B cell (primary cell): ENCODE results near the gene MRPL33. TPM values are rescaled to one million over a fixed set of nuclear protein-coding genes. Genes with fewer than 3 reads are reported as not detected.

Source experiments
- ATAC-seq: fragments of 200-7000 bp; cut with Tn5 transposase; one replicate; pipeline ENCODE4 v1.10.0; 2021; ENCODE audit warnings: low read depth, mild to moderate bottlenecking, moderate number of reproducible peaks, moderate library complexity
- CTCF ChIA-PET: fragments of 350-600 bp; sonication (Branson Sonifier 250); formaldehyde crosslinking; loops from one replicate; lab custom pipeline; 2021; ENCODE audit warnings: antibody characterized with exemption, inconsistent platforms; lab: Charles Lee
- POLR2A ChIA-PET: fragments of 350-600 bp; sonication (Branson Sonifier 250); formaldehyde crosslinking; loops from one replicate; lab custom pipeline; 2021; ENCODE audit warnings: antibody characterized with exemption; lab: Charles Lee
- DNase-seq: peaks from one replicate; pipeline ENCODE4 v3.0.0; 2013
- H2AFZ ChIP-seq: 2 replicates; pipeline ENCODE4 v1.6.1; 2012; ENCODE audit warnings: mild to moderate bottlenecking, low read depth, low read length; ENCODE audit not compliant: insufficient read depth, poor library complexity, severe bottlenecking
- H3K27ac ChIP-seq, 2 donors: 1 replicate in 1 of 2; 2 replicates in 1 of 2; pipeline ENCODE4 v1.5.1; 2012 to 2013; ENCODE audit warnings: low read length in 2 of 2, mild to moderate bottlenecking in 2 of 2, moderate library complexity in 1 of 2
- H3K27me3 ChIP-seq, 4 experiments: fragments of 200-600 bp in 1 of 4; sonication (generic) in 1 of 4; replicated peaks in 1 of 4; 1 replicate in 2 of 4; 2 replicates in 2 of 4; pipeline versions ENCODE4 v1.6.1 to v1.7.0; 2013 to 2016; ENCODE audit warnings: low read length in 3 of 4, mild to moderate bottlenecking in 2 of 4, mixed read lengths in 1 of 4, moderate library complexity in 1 of 4; ENCODE audit not compliant: insufficient read depth in 4 of 4, control insufficient read depth in 3 of 4; ENCODE audit errors: control extremely low read depth in 1 of 4
- H3K36me3 ChIP-seq, 2 experiments: replicated peaks in 1 of 2; 1 replicate in 1 of 2; 2 replicates in 1 of 2; pipeline versions ENCODE4 v1.6.1 to v1.7.1; 2013; ENCODE audit warnings: low read length in 1 of 2; ENCODE audit not compliant: insufficient read depth in 2 of 2, control insufficient read depth in 1 of 2; ENCODE audit errors: control extremely low read depth in 1 of 2, extremely low read depth in 1 of 2
- H3K4me1 ChIP-seq, 2 donors: fragments of 200-600 bp in 1 of 2; sonication (generic) in 1 of 2; 1 replicate in 1 of 2; 2 replicates in 1 of 2; pipeline versions ENCODE4 v1.5.1 to v1.6.1; 2013 to 2017; ENCODE audit warnings: low read length in 2 of 2; ENCODE audit not compliant: control insufficient read depth in 2 of 2, insufficient read depth in 2 of 2
- H3K4me2 ChIP-seq: replicated peaks from 2 replicates; pipeline ENCODE3; 2012; ENCODE audit warnings: mild to moderate bottlenecking, low read depth, low read length; ENCODE audit not compliant: poor library complexity, severe bottlenecking
- H3K4me3 ChIP-seq, 5 experiments: fragments of 200-600 bp in 1 of 5; sonication (generic) in 1 of 5; 1 replicate in 3 of 5; 2 replicates in 2 of 5; pipeline versions ENCODE4 v1.5.1 to v1.7.0; 2011 to 2016; ENCODE audit warnings: low read length in 4 of 5, mild to moderate bottlenecking in 4 of 5, low read depth in 2 of 5, control low read depth in 1 of 5, moderate library complexity in 1 of 5; ENCODE audit not compliant: insufficient read depth in 1 of 5; ENCODE audit errors: control extremely low read depth in 1 of 5, extremely low read depth in 1 of 5
- H3K79me2 ChIP-seq: fragments of 200-600 bp; sonication (generic); one replicate; pipeline ENCODE4 v1.6.0; 2016; ENCODE audit warnings: low read length; ENCODE audit not compliant: control insufficient read depth, insufficient read depth
- H3K9ac ChIP-seq: fragments of 200-600 bp; sonication (generic); 2 replicates; pipeline ENCODE4 v1.6.1; 2017; ENCODE audit warnings: mild to moderate bottlenecking, low read length, moderate library complexity
- H3K9me3 ChIP-seq, 3 donors: one replicate each; pipeline versions ENCODE4 v1.6.1 to v1.7.1; 2013; ENCODE audit warnings: low read length in 2 of 3; ENCODE audit not compliant: control insufficient read depth in 2 of 3, insufficient read depth in 1 of 3; ENCODE audit errors: control extremely low read depth in 1 of 3
- H4K20me1 ChIP-seq: 2 replicates; pipeline ENCODE4 v1.6.0; 2012; ENCODE audit warnings: mild to moderate bottlenecking, low read length; ENCODE audit not compliant: insufficient read depth, control insufficient read depth, poor library complexity, severe bottlenecking
- H3K27ac Mint-ChIP-seq: one replicate; pipeline ENCODE4 v1.8.0; 2021; ENCODE audit warnings: mixed read lengths
- H3K27me3 Mint-ChIP-seq: one replicate; pipeline ENCODE4 v1.8.0; 2021; ENCODE audit warnings: mixed read lengths
- H3K4me1 Mint-ChIP-seq: one replicate; pipeline ENCODE4 v1.8.0; 2021; ENCODE audit warnings: mixed read lengths
- H3K4me3 Mint-ChIP-seq: one replicate; pipeline ENCODE4 v1.8.0; 2021; ENCODE audit warnings: mixed read lengths
- H3K9me3 Mint-ChIP-seq: one replicate; pipeline ENCODE4 v1.8.0; 2022; ENCODE audit warnings: mixed read lengths; ENCODE audit not compliant: insufficient read depth
- EZH2 ChIP-seq: IDR thresholded peaks from 2 replicates; pipeline ENCODE4 v1.6.1; 2012; ENCODE audit warnings: borderline replicate concordance, low read depth, mild to moderate bottlenecking, moderate library complexity, low read length; ENCODE audit not compliant: insufficient read depth, poor library complexity, severe bottlenecking
- WGBS: methylation state at CpG from one replicate; pipeline ENCODE4 v1.1.5; 2013; ENCODE audit warnings: missing lambda C conversion rate; ENCODE audit not compliant: insufficient coverage; 5-methylcytosine and 5-hydroxymethylcytosine counted together
- intact Hi-C: fragments of 100-400 bp; cut with micrococcal nuclease; formaldehyde crosslinking; loops from one replicate; pipeline ENCODE4 v1.10.0; 2022
- polyA plus RNA-seq: library from polyadenylated mRNA; depleted of rRNA; stranded (reverse); fragments of >200 nt; gene quantifications from 2 replicates; pipeline ENCODE4 v1.2.3, GENCODE V29; 2012
- total RNA-seq, 2 donors: library from RNA; stranded (reverse); fragments of 120-200 nt in 1 of 2; gene quantifications; 1 replicate in 1 of 2; 2 replicates in 1 of 2; pipeline versions ENCODE4 v1.2.3 to v1.2.4, GENCODE V29; 2013 to 2022
- TF ChIP-seq, protein P1 (sequence below): fragments of 200-600 bp; IDR thresholded peaks from one replicate; pipeline ENCODE4 v1.8.0; 2022; ENCODE audit warnings: antibody characterized with exemption, mild to moderate bottlenecking

MRPL33 gene
- total and polyA plus RNA-seq, 2 donors (not counting 1 experiment from before 2014, with no cell fraction given): 14.4 to 26.5 TPM

DNA sequence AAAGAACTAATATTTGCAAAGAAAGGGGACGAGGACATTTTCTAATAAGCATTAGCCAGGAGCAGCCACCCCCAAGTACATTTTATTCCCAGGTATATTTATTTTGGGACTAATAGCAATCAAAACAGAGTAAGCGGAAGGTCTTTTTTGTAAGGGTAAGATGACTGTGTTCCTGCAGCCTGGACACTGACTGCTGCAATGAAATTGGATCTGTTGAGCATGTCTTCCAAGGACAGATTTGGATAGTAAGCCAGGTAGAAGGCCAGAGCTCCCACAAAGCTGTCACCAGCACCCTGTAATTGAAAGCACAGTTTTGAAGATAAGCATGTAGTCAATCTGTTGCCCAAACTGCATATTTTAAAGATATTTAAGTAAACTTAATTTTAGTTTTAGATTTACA is 10.0 kb downstream of the MRPL33 start:
- ATAC-seq (no peak), DNase-seq (no peak)
- Mint-ChIP-seq H3K9me3 (no peaks in the 10 kb centered on the region), H3K27ac (no peak overlapping the region), H3K4me3 (no peak overlapping the region), H3K4me1 (peaks cover 8% of the 10 kb centered on the region), H3K27me3 (no peaks in the 10 kb centered on the region)
- ChIA-PET CTCF (no interaction called here), POLR2A (no interaction called here)
- Histone ChIP-seq H3K79me2 (peaks cover 14% of the 10 kb centered on the region), H3K36me3 (peaks cover 6 to 8% of the 10 kb centered on the region in 2 experiments), H4K20me1 (peaks cover 4% of the 10 kb centered on the region), H3K4me1 (no peaks in the 10 kb centered on the region), H2AFZ (no peak overlapping the region), H3K4me2 (no peak overlapping the region), H3K4me3 (no peak overlapping the region), H3K27ac (no peak overlapping the region), H3K9ac (no peak overlapping the region), H3K27me3 (no peaks in the 10 kb centered on the region), H3K9me3 (no peaks in the 10 kb centered on the region)
- 100% methylated on average over 1 of the region's 2 CpGs for WGBS
- intact Hi-C loops: no loop called here
- TF ChIP-seq, protein P1, sequence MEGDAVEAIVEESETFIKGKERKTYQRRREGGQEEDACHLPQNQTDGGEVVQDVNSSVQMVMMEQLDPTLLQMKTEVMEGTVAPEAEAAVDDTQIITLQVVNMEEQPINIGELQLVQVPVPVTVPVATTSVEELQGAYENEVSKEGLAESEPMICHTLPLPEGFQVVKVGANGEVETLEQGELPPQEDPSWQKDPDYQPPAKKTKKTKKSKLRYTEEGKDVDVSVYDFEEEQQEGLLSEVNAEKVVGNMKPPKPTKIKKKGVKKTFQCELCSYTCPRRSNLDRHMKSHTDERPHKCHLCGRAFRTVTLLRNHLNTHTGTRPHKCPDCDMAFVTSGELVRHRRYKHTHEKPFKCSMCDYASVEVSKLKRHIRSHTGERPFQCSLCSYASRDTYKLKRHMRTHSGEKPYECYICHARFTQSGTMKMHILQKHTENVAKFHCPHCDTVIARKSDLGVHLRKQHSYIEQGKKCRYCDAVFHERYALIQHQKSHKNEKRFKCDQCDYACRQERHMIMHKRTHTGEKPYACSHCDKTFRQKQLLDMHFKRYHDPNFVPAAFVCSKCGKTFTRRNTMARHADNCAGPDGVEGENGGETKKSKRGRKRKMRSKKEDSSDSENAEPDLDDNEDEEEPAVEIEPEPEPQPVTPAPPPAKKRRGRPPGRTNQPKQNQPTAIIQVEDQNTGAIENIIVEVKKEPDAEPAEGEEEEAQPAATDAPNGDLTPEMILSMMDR: no peak
- no peak for TF ChIP-seq EZH2

DNA sequence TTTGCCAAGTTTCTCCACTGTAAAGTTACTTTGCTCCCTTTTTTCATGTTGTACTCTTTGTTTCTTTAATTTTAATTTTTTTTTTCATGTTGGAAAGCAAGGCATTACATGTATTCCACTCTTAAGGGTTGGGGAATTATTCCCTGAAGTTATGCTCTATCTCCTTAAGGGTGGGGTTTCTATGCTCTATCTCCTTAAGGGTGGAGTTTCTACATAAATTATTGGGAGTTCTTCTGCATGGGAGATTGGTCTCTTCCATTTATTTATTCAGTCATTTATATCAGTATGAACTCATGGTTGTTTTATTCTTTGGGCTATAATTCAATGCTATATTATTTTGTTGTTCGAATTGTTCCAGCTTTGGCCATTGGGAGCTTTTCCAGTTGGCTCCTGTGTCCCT is 11.2 kb downstream of the MRPL33 start:
- POLR2A ChIA-PET: interaction anchor here (0.7 kb wide), 1 partner anchor 239 kb away, joined by 3 read pairs; no protein-coding TSS in a partner anchor

More for the DNA sequence above, 11.2 kb downstream of the MRPL33 start:
- Mint-ChIP-seq H3K27ac (no peak overlapping the region), H3K27me3 (no peaks in the 10 kb centered on the region), H3K4me3 (no peak overlapping the region), H3K9me3 (no peaks in the 10 kb centered on the region), H3K4me1 (peaks cover 5% of the 10 kb centered on the region)
- H2AFZ ChIP-seq: no peak overlapping the region
- no peak overlapping the region for H3K9ac ChIP-seq
- TF ChIP-seq, protein P1: no peak
- no peak for TF ChIP-seq EZH2
- no peaks in the 10 kb centered on the region for H3K9me3 ChIP-seq
- peaks cover 14% of the 10 kb centered on the region for H3K79me2 ChIP-seq
- peaks cover 6 to 8% of the 10 kb centered on the region in 2 experiments for H3K36me3 ChIP-seq
- CTCF ChIA-PET: no interaction called here
- H3K27me3 ChIP-seq: no peaks in the 10 kb centered on the region
- DNase-seq: no peak
- intact Hi-C loops: no loop called here
- H3K4me3 ChIP-seq: no peak overlapping the region
- no peak overlapping the region for H3K27ac ChIP-seq
- no peaks in the 10 kb centered on the region for H3K4me1 ChIP-seq
- ATAC-seq: no peak
- 80% methylated on average over 1 of the region's 1 CpG for WGBS
- peaks cover 4% of the 10 kb centered on the region for H4K20me1 ChIP-seq
- no peak overlapping the region for H3K4me2 ChIP-seq
